ES-I3 (cell line): ENCODE results near the gene CT47A7.
"Not testable (repeated sequence)": the region's sequence is repeated elsewhere in the genome, so short reads cannot be mapped to it uniquely, and the experiment has no call there.

ENCODE experiments used
- H3K36me3 ChIP-seq: 2 replicates; pipeline ENCODE4 v1.6.1; 2013; ENCODE audit warnings: mild to moderate bottlenecking, low read length, control low read depth, moderate library complexity; ENCODE audit not compliant: insufficient read depth
- H3K4me1 ChIP-seq: 2 replicates; pipeline ENCODE4 v1.6.1; 2013; ENCODE audit warnings: mild to moderate bottlenecking, control low read depth, low read length; ENCODE audit not compliant: insufficient read depth
- H3K9ac ChIP-seq: 2 replicates; pipeline ENCODE4 v1.6.1; 2013; ENCODE audit warnings: low read depth, mild to moderate bottlenecking, low read length, moderate library complexity
- H3K9me3 ChIP-seq: 2 replicates; pipeline ENCODE4 v1.6.1; 2013; ENCODE audit warnings: mild to moderate bottlenecking, low read length, moderate library complexity; ENCODE audit not compliant: control insufficient read depth, insufficient read depth

Gene CT47A7

DNA sequence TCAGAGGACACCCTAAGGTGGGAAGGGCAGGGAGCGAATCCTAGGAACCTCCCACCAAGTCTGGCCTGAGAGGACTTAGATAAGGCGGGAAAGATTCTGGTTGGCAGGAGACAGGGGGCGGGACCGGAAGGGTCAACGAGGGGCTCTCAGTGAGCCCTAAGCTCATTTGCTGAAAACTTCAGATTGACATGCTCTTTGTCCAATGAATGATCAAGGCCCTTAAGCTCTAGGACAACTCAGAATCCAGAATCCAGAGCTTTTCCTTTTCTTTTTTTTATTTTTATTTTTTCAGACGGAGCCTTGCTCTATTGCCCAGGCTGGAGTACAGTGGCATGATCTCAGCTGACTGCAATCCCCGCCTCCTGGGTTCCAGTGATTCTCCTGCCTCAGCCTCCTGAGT, at the start of gene CT47A7:
CT47A7 (minus strand) TSS at position 101 of the 400 bp plus-strand sequence. CDS start 255 bp downstream, outside the sequence.
- not testable (repeated sequence) for H3K4me1 ChIP-seq, H3K36me3 ChIP-seq, H3K9me3 ChIP-seq

DNA sequence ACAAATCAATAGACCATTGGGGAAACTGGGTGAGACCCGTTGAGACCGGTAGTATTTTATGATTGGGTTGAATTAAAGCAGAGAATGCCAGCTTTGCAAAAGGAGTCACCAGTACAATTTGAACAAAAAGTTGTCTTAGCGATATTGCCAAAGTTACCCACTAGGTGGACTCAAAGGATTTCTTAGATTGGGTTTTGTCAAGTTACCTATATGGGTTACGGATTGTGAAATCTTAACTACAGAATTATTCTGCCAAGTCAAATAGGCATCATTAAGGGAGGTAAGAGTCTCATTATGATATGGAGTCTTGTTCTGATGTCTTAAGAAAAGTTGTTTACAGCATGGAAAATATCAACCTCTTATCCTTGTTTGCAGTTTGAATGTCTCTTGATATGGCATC, 44.2 kb upstream of the CT47A7 start:
- H3K9me3 ChIP-seq: no peaks in the 10 kb centered on the region
- peaks cover 3% of the 10 kb centered on the region; the same call in 1 of the 2 replicates for H3K4me1 ChIP-seq
- H3K9ac ChIP-seq: no peak overlapping the region
- no peaks in the 10 kb centered on the region for H3K36me3 ChIP-seq

More for the DNA sequence above, at the start of gene CT47A7:
- H3K9ac ChIP-seq: not testable (repeated sequence)

DNA sequence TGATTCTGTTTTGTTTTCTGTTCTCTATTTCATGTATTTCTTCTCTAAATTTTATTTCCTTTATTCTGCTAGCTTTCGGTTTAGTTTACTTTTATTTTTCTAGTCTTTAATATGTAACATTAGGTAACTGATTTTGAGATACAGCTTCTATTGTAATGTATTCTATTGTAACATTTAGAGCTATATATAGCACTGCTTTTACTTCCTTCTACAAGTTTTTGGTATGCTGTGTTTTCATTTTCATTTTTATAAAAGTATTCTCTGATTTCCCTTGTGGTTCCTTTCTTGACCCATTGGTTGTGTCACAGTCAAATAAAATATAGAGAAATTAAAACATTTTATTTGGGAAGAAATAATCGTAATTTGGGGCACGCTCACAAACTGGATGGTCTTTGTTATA, 43.0 kb upstream of the CT47A7 start:
- Histone ChIP-seq H3K9ac (no peak overlapping the region), H3K9me3 (no peaks in the 10 kb centered on the region), H3K4me1 (peaks cover 3% of the 10 kb centered on the region; the same call in 1 of the 2 replicates), H3K36me3 (no peaks in the 10 kb centered on the region)

DNA sequence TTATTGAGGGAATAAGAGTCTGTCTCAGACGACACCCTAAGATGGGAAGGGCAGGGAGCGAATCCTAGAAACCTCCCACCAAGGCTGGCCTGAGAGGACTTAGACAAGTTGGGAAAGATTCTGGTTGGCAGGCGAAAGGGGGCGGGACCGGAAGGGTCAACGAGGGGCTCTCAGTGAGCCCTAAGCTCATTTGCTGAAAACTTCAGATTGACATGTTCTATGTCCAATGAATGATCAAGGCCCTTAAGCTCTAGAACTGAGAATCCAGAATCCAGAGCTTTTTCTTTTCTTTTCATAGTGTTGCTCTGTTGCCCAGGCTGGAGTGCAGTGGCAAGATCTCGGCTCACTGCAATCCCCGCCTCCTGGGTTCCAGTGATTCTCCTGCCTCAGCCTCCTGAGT, 29.3 kb upstream of the CT47A7 start, which contains the start of gene CT47A1:
CT47A1 (minus strand) TSS at position 101 of the 400 bp plus-strand sequence. CDS start 231 bp downstream, outside the sequence.
- not testable (repeated sequence) for H3K4me1 ChIP-seq, H3K9ac ChIP-seq, H3K36me3 ChIP-seq

More for the DNA sequence above, 29.3 kb upstream of the CT47A7 start, which contains the start of gene CT47A1:
- not testable (repeated sequence) for H3K9me3 ChIP-seq
